Measurements from ENCODE around the gene CCT4. TPM values are rescaled to one million over a fixed set of nuclear protein-coding genes. Genes with fewer than 3 reads are reported as not detected.
"Not testable (repeated sequence)": the region's sequence is repeated elsewhere in the genome, so short reads cannot be mapped to it uniquely, and the experiment has no call there.

The CCT4 gene, protein sequence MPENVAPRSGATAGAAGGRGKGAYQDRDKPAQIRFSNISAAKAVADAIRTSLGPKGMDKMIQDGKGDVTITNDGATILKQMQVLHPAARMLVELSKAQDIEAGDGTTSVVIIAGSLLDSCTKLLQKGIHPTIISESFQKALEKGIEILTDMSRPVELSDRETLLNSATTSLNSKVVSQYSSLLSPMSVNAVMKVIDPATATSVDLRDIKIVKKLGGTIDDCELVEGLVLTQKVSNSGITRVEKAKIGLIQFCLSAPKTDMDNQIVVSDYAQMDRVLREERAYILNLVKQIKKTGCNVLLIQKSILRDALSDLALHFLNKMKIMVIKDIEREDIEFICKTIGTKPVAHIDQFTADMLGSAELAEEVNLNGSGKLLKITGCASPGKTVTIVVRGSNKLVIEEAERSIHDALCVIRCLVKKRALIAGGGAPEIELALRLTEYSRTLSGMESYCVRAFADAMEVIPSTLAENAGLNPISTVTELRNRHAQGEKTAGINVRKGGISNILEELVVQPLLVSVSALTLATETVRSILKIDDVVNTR
- 100 to 1,000 TPM in 1 of 2 donors, 10 to 100 TPM in 1; 96.8 to 110 TPM for total RNA-seq
- long read RNA-seq, transcript CCT4-201 (14 exons, 2,520 nt): major isoform, 196 of 205 reads
- long read RNA-seq, partial matches to known transcripts: 2 of 205 reads
- long read RNA-seq, other reads (novel, unspliced or antisense): 7 of 205 reads

DNA sequence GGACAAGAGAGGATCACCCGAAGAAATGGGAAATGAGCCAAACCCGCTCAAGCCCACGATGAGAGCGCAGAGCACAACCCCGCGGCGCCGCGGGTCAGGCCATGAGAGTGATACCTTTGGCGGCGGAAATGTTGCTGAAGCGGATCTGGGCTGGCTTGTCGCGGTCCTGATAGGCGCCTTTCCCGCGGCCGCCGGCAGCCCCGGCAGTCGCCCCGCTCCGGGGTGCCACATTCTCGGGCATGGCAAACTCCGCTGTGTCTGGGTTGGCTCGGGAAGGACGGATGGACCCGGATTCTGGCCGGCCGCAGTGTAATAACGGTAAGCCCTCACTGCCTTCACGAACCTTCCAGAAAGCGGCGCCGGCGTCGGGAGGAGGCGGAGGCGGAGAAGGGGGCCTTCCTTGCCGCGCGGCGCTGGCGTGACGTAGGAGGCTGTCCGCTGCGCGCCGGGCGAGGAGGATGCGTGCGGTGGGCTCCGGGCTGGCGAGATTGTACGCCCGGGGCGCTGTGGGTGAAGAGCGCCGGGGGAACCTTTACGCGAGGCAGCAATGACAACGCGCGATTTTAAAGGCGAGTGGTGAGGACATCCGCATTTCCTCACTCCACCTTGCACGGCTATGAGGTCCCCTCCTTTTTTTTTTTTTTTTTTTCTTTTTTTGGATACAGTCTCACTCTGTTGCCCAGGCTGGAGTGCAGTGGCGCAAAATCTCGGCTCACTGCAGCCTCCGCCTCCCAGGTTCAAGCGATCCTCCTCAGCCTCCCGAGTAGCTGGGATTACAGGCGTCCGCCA, at the start of gene CCT4:
Gene CCT4 (minus strand): TSS at position 390 of the 789 bp plus-strand sequence. CDS start 149 bp downstream, at position 241.
- intact Hi-C loops (cut with DNase I): no loop called here
- DNase-seq (peak; percentile 88), ATAC-seq (peak; percentile 90 to 91)

DNA sequence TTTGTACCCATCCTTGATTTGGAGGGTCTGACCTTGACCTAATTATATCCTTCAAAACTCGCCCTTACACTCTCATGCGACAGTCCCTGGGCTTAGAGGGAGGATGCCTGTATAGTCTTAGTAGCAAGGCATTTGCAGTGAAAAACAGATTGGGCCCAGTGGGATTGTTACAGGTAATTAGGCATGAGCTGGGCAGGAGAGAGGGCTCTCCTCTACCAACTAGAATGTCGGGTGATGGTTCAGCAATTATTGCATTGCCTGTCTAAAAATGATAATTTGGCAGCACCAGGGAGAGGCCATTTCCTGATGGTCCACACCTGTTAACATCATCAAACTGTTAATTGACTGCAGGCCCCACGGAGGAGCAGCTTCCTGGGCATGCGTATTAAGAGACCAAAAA, 49.4 kb upstream of the CCT4 start:
- intact Hi-C loops (cut with DNase I): no loop called here
- DNase-seq (no peak), ATAC-seq (no peak)

DNA sequence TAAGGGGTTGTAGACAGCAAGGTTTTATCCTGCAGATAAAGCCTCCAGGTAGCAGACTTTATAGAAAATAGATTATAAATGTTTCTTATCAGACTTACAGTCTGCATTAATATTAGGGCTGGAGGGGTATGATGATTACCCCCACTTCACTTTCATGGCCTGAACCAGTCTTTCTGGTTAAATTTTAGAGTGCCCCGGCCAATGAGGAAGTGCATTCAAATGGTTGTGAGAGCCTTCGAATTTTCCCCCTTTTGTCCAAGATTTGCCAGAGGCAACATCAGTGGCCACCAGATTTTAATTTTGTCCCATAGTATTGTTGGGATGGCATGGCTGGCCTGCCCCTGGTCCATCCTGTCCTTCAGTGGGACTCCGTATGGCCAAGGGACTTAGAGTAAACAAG, 48.6 kb upstream of the CCT4 start:
- intact Hi-C loops (cut with DNase I): no loop called here
- ATAC-seq (no peak), DNase-seq (no peak)

DNA sequence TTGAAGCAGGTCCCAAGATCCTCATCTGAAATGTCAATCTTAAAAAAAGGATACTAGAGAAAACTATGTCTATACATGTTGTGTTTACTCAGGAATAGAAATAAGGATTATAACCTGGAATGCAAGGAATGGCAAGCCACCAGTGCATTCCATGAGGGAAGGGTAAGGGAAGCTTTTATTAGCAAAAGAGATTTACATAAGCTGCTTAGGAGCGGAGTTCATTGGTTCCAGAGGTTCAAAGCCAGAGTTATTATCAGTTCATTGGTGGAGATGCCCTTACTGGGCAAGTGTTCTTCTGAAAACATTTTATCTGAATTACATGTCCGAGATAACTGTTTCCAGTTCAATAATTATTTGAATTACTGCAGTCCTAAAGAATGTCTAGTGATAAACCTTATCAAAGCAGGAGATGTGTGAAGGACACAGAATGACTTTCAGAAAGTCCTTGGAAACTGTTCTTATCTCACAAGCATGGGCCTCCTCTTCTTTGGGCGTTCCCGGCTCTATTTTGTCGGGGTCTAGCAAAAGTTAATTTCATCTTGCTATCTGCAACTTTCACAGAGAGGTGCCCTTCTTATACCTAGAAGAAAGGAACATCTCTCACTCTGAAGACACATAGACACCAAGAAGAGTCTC, 40.5 kb upstream of the CCT4 start:
- peak; percentile 70 to 77 for ATAC-seq
- intact Hi-C loops (cut with DNase I): no loop called here

DNA sequence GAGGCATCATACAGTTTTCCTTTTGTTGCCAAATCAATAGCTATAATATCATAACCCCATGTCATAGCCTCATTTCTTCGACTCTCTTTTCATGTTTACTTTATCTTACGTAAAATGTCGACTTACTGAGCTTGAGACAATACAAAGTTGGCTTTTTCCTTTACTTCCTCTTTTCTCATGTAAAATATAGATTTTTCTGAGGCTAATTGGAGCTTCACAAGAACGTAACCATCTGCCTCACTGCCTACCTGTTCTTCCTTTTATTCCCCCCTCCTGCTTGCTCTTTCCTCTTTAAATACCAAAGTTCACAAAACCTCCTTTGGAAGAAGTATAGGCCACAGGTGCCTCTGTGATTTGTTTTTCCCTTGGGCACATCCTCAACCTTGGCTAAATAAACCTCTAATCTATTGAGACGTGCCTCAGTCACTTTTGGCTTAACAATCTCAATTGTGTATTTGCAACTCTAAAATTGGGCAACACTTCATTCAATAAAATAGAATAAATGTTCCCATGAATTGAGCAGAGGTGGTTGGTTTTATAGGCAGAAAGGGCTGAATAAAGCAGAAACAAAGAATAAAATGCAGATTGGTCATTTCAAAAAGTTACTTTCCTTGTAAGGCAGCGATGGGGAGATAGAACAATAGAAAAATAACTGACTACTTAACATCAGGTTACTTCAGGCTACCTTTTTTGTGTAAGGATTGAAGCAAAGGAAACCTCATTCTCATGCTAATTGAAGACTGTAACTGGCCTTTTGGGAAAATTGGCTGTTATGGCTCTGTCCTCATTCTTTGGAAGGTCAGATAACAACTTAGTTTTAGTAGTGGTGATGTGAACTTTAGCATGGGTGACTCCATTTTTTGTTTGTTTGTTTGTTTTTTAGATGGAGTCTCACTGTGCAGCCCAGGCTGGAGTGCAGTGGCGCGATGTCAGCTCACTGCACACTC, 38.3 kb upstream of the CCT4 start:
- ATAC-seq (no peak), DNase-seq (no peak)
- intact Hi-C loops (cut with DNase I): no loop called here

More for the DNA sequence above, 40.5 kb upstream of the CCT4 start:
- no peak for DNase-seq

DNA sequence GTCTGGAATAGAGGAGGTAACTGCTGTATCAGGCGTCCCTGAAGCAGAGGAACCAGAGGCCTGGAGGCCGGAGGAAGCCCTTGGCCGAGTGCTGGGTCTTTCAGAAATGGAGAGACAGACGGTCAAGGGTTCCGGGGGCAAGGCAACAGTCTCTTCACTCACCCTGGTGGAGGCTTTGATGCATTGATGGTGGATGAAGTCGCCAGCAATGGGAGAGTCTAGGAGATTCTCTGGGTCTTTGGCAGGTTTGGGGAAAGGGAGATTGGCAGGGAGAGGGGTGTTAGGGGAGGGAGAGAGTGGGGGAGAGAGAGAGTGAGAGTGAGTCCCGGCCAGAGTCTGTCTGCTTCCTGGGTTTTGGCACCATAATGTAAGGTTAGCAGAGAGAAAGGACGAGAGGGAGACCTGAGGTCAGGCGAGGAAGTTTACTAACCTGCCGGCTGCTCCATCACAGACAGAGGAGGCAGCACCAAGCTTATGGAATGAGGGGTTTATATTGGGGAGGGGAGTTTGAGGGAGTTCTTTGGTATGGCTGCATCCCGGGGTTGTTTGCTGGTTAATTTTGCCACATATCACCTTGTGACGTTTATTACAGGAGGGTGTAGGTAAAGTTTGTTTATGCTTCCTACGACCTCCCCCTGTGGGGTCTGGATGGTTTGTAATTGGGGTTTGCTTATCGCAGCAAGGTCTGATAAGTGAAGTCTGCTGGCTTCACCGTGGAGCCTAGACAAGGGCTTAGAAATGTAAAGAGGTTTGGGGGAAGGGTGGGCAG, 36.6 kb upstream of the CCT4 start:
- ATAC-seq (no peak), DNase-seq (no peak)
- intact Hi-C loops (cut with DNase I): no loop called here

DNA sequence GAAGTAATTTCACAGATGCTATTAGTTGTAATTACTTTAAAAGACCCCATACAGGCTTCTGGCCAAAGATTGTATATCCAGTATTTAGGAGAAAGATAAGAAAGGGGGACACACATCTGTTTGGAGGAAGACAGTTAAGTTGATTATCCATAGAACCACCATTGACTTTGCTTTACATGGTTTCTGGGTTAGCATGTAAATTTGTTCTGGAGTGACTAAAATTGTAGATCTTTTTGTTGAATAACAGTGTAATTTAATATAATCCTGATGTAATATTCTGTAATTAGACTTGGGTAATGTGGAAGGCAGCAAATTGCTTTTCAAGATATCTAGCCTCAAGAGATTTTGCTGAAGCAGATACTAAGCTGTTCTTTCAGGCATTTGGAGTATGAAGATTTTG, 34.3 kb upstream of the CCT4 start:
- DNase-seq (no peak), ATAC-seq (no peak)
- intact Hi-C loops (cut with DNase I): no loop called here

DNA sequence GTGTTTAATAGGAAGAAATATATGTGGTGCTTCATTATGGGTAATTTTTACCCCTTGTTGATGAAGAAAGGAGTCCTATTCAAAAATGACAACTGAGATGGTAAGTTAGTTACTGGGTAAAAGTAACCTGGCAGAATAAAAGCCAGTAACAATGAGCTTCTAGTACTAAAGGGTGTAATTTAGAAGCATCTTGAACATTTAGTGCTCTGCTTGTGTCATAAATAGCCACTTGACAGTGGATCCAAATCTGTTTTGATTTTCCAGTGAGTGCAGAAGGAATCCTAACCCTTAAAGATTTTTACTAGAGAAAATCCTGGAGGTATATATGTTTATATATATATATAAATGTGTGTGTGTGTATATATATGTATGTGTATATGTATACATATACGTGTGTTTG, 32.1 kb upstream of the CCT4 start:
- no peak for ATAC-seq
- intact Hi-C loops (cut with DNase I): no loop called here
- DNase-seq: no peak

DNA sequence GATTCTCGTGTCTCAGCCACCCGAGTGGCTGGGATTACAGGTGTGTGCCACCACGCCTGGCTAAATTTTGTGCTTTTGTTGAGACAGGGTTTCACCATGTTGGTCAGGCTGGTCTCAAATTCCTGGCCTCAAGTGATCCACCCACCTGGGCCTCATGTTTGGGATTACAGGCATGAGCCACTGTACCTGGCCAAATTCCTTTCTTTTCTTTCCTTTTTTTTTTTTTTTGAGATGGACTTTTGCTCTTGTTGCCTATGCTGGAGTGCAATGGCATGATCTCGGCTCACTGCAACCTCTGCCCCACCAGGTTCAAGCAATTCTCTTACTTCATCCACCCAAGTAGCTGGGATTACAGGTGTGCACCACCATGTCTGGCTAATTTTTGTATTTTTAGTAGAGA, 26.3 kb upstream of the CCT4 start:
- not testable (repeated sequence) for ATAC-seq
- intact Hi-C loops (cut with DNase I): loop anchor here (5.0 to 10.0 kb wide), 2 partner anchors 280 to 498 kb away; partner anchors contain the start of gene B3GNT2 (in 1 of the 2)

DNA sequence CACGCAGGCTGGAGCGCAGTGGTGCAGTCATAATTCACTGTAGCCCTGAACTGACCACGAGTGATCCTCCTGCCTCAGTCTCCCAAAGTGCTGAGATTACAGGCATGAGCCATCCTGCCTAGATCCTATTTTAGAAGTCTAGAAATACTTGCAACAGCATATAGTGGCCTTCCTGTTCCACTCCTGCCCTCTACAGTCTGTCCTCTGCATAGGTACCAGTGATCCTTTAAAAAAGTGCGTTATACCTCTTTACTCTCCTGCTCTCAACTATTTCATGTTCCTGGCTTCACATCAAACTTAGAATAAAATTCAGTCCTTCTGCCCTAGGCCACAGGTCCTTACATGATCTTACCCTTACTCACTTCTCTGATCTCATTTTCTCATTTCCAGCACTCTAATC, 23.1 kb upstream of the CCT4 start:
- ATAC-seq (peak in 1 of 2 donors; percentile 33), DNase-seq (no peak)
- intact Hi-C loops (cut with DNase I): loop anchor here in 1 of 2 donors (10.0 kb wide), 1 partner anchor 283 kb away; the partner anchor contains the start of gene B3GNT2

More for the DNA sequence above, 26.3 kb upstream of the CCT4 start:
- DNase-seq: not testable (repeated sequence)

DNA sequence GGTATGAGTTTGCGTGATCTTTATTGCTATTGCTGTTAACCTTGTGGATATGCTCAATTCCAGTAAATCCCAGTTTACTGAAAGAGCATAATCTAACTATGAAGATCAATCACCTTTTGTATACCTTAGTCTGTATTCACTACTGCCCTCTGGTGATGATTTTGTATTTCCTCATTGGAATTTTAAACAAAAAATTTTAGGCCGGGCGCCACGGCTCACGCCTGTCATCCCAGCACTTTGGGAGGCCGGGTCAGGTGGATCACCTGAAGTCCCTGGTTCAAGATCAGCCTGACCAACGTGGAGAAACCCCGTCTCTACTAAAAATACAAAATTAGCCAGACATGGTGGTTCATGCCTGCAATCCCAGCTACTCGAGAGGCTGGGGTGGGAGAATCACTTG, 22.1 kb upstream of the CCT4 start:
- DNase-seq (no peak), ATAC-seq (no peak)
- intact Hi-C loops (cut with DNase I): loop anchor here in 1 of 2 donors (10.0 kb wide), 1 partner anchor 284 kb away; the partner anchor contains the start of gene B3GNT2

DNA sequence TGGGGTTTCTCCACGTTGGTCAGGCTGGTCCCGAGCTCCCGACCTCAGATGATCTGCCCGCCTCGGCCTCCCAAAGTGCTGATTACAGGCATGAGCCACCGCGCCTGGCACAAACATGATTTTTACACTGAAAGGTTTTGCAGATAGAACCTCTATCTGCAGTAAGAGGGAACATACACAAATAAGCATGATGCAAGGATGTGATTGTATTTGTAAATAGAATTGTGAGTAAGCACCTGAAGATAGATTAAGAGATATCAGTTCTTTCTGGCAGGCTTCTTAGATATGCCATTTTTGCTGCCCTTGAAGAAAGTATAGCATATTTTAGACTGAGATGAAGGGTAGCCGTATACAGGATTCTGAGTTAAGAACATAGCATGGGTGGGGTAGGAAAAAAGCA, 20.7 kb upstream of the CCT4 start:
- intact Hi-C loops (cut with DNase I): no loop called here
- ATAC-seq: no peak
- DNase-seq: no peak

DNA sequence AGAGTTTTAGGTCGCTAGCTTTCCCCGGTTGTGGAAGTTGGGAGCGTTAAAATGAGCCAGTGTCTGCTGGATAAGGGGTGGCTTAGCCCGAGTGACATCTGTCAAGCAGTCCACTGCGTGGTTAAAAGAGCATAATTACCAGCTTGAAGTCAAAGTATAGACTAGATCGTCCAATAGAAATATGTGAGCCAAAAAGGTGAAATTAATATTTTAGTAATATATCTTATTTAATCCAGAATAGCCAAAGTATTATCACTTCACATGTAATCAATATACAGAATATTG, 17.7 kb upstream of the CCT4 start:
- DNase-seq (no peak), ATAC-seq (peak in 1 of 2 donors; percentile 6)
- intact Hi-C loops (cut with DNase I): no loop called here

DNA sequence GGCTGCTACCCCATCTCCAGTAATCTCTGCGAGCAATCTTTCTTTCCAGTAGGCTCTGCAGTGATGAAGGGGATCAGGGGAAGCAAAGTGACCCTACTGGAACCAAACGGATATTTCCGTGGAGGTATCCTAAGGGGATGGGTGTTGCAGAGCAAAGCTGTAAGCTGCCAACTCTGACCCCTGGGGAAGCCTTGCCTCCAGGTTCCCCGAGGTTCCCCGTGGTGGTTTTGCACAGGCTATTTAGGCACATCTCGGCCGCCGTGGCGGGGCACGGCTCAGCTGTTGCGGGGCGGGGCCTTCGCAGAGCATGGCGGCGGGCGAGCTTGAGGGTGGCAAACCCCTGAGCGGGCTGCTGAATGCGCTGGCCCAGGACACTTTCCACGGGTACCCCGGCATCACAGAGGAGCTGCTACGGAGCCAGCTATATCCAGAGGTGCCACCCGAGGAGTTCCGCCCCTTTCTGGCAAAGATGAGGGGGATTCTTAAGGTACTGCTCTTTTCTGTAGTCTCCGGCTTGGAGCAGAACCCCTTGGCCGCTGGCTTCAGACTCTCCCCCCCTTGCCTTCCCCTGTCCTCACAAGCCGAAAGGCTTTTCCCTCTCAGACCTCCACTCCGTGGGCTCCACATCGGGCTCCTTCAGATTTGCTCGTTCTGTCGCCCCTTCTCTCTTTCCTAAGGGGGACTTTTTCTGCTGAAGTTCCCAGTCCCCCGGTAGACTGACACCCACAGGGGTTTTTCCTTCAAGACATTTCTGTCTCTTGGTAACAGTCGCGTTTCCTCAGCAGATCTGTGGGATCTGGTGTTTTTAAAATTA, 17.1 kb upstream of the CCT4 start, which contains the start of gene COMMD1:
Gene COMMD1 (plus strand): TSS at position 303 of the 814 bp plus-strand sequence. CDS start 5 bp downstream, at position 308.
- ATAC-seq (peak; percentile 99), DNase-seq (peak; percentile 86)
- intact Hi-C loops (cut with DNase I): no loop called here

DNA sequence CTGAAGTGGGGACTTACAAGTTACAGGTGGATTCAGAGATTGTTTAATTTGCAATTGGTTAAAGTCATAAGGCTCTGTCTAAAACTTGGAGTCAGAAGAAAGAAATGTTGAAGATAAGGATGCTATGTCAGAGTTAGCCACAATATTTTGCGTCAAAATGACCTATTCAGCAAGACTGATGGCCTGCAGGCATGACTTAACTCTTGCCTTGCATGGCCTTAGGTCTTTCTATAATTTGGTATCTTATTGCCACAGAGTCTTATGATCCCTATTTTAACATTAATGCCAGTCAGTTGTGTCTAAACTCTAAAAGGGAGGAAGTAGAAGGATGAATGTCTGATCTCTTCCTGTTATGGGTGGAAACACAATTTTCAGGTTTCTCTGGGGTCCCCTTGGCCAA, 11.8 kb upstream of the CCT4 start:
- DNase-seq (no peak), ATAC-seq (no peak)
- intact Hi-C loops (cut with DNase I): no loop called here

DNA sequence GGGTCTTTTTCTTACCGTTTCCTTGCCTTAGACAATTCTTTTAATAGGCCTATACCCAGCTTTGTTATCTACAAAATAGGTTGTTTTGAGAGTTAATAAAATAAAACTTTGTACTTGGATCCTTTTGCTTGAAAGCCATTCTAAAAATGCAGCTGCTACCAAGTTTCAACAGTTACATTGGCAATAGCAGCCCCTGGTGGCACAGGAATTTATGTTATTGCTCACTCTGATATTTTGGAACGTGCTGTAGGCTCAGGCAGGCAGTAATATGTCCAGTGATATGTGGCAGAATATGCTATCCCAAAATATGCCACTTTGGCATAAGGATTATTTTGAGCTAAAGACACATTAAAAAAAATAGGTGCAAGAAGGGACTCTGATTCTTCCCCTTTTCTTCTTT, 10.4 kb upstream of the CCT4 start:
- intact Hi-C loops (cut with DNase I): no loop called here
- ATAC-seq: no peak
- DNase-seq: no peak

All from left cardiac atrium (tissue), 4 donors.